Uterus (tissue), 4 donors: ENCODE data around the gene PLXNB3. TPM values are rescaled to one million over a fixed set of nuclear protein-coding genes. Genes with fewer than 3 reads are reported as not detected.
A peak's percentile ranks its signal among the peaks of the same experiment; 100 is the strongest.

Experiments used
- DNase-seq, 2 donors: peaks; one replicate each; pipeline ENCODE4 v3.0.0-alpha.2; 2019 to 2020
- H3K27ac ChIP-seq, 2 donors: fragments of 200-600 bp; sonication (generic); 1 replicate in 1 of 2; 2 replicates in 1 of 2; pipeline ENCODE4 v1.5.1; 2016 to 2018
- H3K27me3 ChIP-seq, 2 donors: fragments of 200-600 bp; sonication (generic); one replicate each; pipeline ENCODE4 v1.5.1; 2018 to 2019; ENCODE audit warnings: control low read depth in 1 of 2
- H3K36me3 ChIP-seq, 2 donors: fragments of 200-600 bp; sonication (generic); one replicate each; pipeline ENCODE4 v1.5.1; 2019; ENCODE audit warnings: control low read depth in 1 of 2
- H3K4me1 ChIP-seq, 2 donors: fragments of 200-600 bp; sonication (generic); one replicate each; pipeline ENCODE4 v1.5.1; 2018 to 2019; ENCODE audit warnings: control low read depth in 1 of 2
- H3K4me3 ChIP-seq, 2 donors: fragments of 200-600 bp; sonication (generic); 1 replicate in 1 of 2; 2 replicates in 1 of 2; pipeline ENCODE4 v1.5.1; 2018 to 2019; ENCODE audit warnings: mild to moderate bottlenecking in 1 of 2
- H3K9me3 ChIP-seq, 2 donors: fragments of 200-600 bp; sonication (generic); one replicate each; pipeline ENCODE4 v1.5.1; 2019; ENCODE audit warnings: control low read depth in 1 of 2
- CTCF ChIP-seq, 4 experiments: fragments of 200-600 bp in 2 of 4; fragments of 450-650 bp in 2 of 4; sonication (generic) in 2 of 4; IDR thresholded peaks; one replicate each; pipeline ENCODE4 v1.5.1; 2016 to 2019; ENCODE audit warnings: antibody characterized with exemption in 4 of 4, mild to moderate bottlenecking in 2 of 4, moderate library complexity in 1 of 4
- POLR2A ChIP-seq, 2 donors: fragments of 450-650 bp; IDR thresholded peaks; one replicate each; pipeline ENCODE4 v1.6.1; 2016; ENCODE audit warnings: antibody characterized with exemption in 2 of 2, mild to moderate bottlenecking in 1 of 2, moderate library complexity in 1 of 2
- intact Hi-C: fragments of 100-400 bp; cut with DNase I; formaldehyde crosslinking; loops from one replicate; pipeline ENCODE4 v1.15.1; 2023; ENCODE audit warnings: low total_unique reads
- total RNA-seq, 4 donors: library from RNA; depleted of rRNA in 3 of 4; stranded (reverse); fragments of >200 nt in 3 of 4; gene quantifications; one replicate each; pipeline versions ENCODE4 v1.1.0 to v1.2.4, GENCODE V29; 2014 to 2023
- donor health status: DM: yes; HTN: yes; CAD: no.

PLXNB3 gene
- total RNA-seq, 4 donors from 2014 or later = 1.5 to 50.7 (median 5.1) TPM

- intact Hi-C loops = no loop called here
- DNase-seq = no peak
- H3K27me3 ChIP-seq = no peaks in the 10 kb centered on the region
Measured at GRCh38 chrX:153778181-153778580, 14.1 kb downstream of the PLXNB3 start.

GRCh38 chrX:153778684-153779101, 14.6 kb downstream of the PLXNB3 start:
- TF ChIP-seq CTCF (IDR thresholded peaks at IDR 0.05) (no peak), POLR2A (IDR thresholded peaks at IDR 0.05) (no peak)
- no peak for DNase-seq
- no peak overlapping the region for H3K27ac ChIP-seq
- no peaks in the 10 kb centered on the region for H3K36me3 ChIP-seq
- H3K4me1 ChIP-seq = peaks cover 0 to 3% of the 10 kb centered on the region in 2 donors
- no peaks in the 10 kb centered on the region for H3K27me3 ChIP-seq
- H3K9me3 ChIP-seq = no peaks in the 10 kb centered on the region
- H3K4me3 ChIP-seq = no peak overlapping the region
- intact Hi-C loops = no loop called here

More at GRCh38 chrX:153778181-153778580, 14.1 kb downstream of the PLXNB3 start:
- Histone ChIP-seq H3K4me1 (peaks cover 0 to 3% of the 10 kb centered on the region in 2 donors), H3K36me3 (no peaks in the 10 kb centered on the region), H3K4me3 (no peak overlapping the region), H3K9me3 (no peaks in the 10 kb centered on the region), H3K27ac (no peak overlapping the region)
- TF ChIP-seq CTCF (IDR thresholded peaks at IDR 0.05) (no peak), POLR2A (IDR thresholded peaks at IDR 0.05) (no peak)

- intact Hi-C loops = no loop called here
- Histone ChIP-seq H3K9me3 (no peaks in the 10 kb centered on the region), H3K27me3 (no peaks in the 10 kb centered on the region), H3K4me1 (peaks cover 0 to 3% of the 10 kb centered on the region in 2 donors), H3K36me3 (no peaks in the 10 kb centered on the region), H3K4me3 (no peak overlapping the region), H3K27ac (peak overlapping the region; percentile 33 to 69)
- TF ChIP-seq POLR2A (IDR thresholded peaks at IDR 0.05) = no peak
- TF ChIP-seq CTCF (IDR thresholded peaks at IDR 0.05) = no peak
- no peak for DNase-seq
Measured at GRCh38 chrX:153779891-153780677, 16.0 kb downstream of the PLXNB3 start.

- peak in 1 of 2 donors; percentile 39 for DNase-seq
- Histone ChIP-seq H3K27me3 (no peaks in the 10 kb centered on the region), H3K9me3 (no peaks in the 10 kb centered on the region), H3K27ac (peak within 1 kb of the TSS; percentile 33 to 69), H3K36me3 (no peaks in the 10 kb centered on the region), H3K4me1 (peaks cover 0 to 3% of the 10 kb centered on the region in 2 donors), H3K4me3 (peak within 1 kb of the TSS in 1 of 2 donors; percentile 21)
- intact Hi-C loops = no loop called here
- TF ChIP-seq POLR2A (IDR thresholded peaks at IDR 0.05) (no peak), CTCF (IDR thresholded peaks at IDR 0.05) (no peak)
Measured at GRCh38 chrX:153780678-153781427, 16.8 kb downstream of the PLXNB3 start, which contains the start of gene SRPK3. Gene SRPK3 (plus strand): TSS chrX:153781041. CDS start chrX:153781087, 46 bp downstream.
